Measurements from ENCODE around the gene METTL26.

Gene METTL26

DNA sequence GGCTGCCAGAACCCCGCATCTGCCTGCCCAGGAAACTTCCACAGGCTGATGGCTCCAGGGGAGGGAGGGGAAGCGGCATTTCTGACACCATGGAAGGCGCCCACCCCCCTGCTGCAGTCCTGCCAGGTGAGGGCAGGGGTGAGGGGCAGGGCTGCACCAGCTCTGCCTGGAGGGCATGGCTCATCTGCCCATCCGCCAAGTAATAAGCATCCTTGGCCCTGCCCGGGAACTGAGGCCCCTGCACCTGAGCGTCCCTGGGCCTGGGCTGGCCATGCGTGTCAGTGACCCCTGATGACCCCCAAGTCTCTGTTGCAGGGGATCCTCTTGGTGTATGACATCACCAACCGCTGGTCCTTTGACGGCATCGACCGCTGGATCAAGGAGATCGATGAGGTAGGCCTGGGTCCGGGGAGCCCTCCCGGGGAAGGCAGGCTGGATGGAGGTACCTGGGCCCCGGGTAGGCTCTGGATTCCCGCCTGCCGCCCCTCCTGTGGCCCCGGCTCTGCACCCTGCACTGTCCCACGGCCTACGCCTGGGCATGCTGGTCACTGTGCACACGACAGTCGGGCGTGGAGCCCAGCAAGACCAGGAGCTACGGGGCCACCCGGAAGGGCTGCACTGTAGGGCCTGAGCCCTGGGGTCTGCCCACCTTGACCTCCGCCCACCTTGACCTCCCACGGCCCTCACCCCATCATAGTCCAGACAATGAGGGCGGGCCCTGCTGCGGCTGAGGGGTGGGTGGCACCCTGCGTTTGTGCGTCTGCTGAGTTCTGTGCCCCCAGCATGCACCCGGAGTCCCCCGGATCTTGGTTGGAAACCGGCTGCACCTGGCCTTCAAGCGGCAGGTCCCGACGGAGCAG lies 10.8 kb downstream of the METTL26 start:
- peaks cover 0 to 44% (median 17%) of the 10 kb centered on the region in 5 donors for H3K36me3 ChIP-seq (ENCODE audit: control insufficient read depth in 5 of 5, insufficient read depth in 5 of 5, low read length in 5 of 5)

DNA sequence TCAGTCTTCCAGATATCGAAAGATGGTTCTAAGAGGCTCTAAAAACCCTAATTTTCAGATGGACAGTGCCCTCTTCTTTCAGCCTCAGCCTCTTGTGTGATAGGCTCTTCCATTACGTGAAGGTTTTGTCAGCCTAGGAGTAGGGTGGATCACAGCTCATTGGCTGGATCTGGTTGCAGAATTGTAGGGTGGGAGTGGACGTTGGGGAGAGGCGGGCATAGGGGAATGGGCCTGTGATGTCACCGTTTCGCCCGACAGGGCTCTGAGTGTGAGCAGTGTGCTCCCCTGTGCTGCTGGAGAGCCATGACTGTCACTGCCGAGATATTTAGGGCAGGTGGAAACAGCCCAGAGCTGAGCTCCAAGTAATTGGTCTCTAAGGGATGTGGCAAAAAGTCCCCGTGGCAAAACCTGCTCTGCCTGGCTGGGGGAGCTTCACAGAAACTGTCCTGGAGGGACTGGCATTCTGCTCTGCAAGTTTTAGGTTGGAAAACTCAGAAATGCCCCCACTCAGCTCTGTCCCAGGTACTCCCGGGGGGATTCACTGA lies 11.5 kb downstream of the METTL26 start:
- peak overlapping the region in 1 of 5 donors; percentile 13 for H3K9ac ChIP-seq (ENCODE audit: low read length in 5 of 5)
- H3K9me3 ChIP-seq (ENCODE audit: control insufficient read depth in 5 of 5, low read length in 5 of 5), result no peaks in the 10 kb centered on the region
- H3K27ac ChIP-seq (ENCODE audit: low read depth, low read length), result no peak overlapping the region
- H3K36me3 ChIP-seq (ENCODE audit: control insufficient read depth in 5 of 5, insufficient read depth in 5 of 5, low read length in 5 of 5), result peaks cover 0 to 44% (median 17%) of the 10 kb centered on the region in 5 donors
- H3K4me1 ChIP-seq (ENCODE audit: control insufficient read depth in 5 of 5, insufficient read depth in 5 of 5, low read length in 5 of 5), result peaks cover 0 to 36% (median 4%) of the 10 kb centered on the region in 5 donors
- H3K27me3 ChIP-seq (ENCODE audit: control insufficient read depth in 5 of 5, insufficient read depth in 4 of 5, low read length in 5 of 5), result no peaks in the 10 kb centered on the region
- no peak overlapping the region for H3K4me3 ChIP-seq (ENCODE audit: low read depth in 1 of 5, low read length in 5 of 5)

More for the DNA sequence above, 10.8 kb downstream of the METTL26 start:
- no peak overlapping the region for H3K9ac ChIP-seq (ENCODE audit: low read length in 5 of 5)
- H3K4me3 ChIP-seq (ENCODE audit: low read depth in 1 of 5, low read length in 5 of 5), result no peak overlapping the region
- H3K27ac ChIP-seq (ENCODE audit: low read depth, low read length), result no peak overlapping the region
- H3K9me3 ChIP-seq (ENCODE audit: control insufficient read depth in 5 of 5, low read length in 5 of 5), result no peaks in the 10 kb centered on the region
- peaks cover 0 to 43% (median 12%) of the 10 kb centered on the region in 5 donors for H3K4me1 ChIP-seq (ENCODE audit: control insufficient read depth in 5 of 5, insufficient read depth in 5 of 5, low read length in 5 of 5)
- H3K27me3 ChIP-seq (ENCODE audit: control insufficient read depth in 5 of 5, insufficient read depth in 4 of 5, low read length in 5 of 5), result no peaks in the 10 kb centered on the region

GRCh38 chr16:622920-623280 lies 13.2 kb downstream of the METTL26 start:
- peaks cover 0 to 38% (median 10%) of the 10 kb centered on the region in 5 donors for H3K36me3 ChIP-seq (ENCODE audit: control insufficient read depth in 5 of 5, insufficient read depth in 5 of 5, low read length in 5 of 5)
- no peak overlapping the region for H3K27ac ChIP-seq (ENCODE audit: low read depth, low read length)
- no peaks in the 10 kb centered on the region for H3K9me3 ChIP-seq (ENCODE audit: control insufficient read depth in 5 of 5, low read length in 5 of 5)
- H3K9ac ChIP-seq (ENCODE audit: low read length in 5 of 5), result no peak overlapping the region
- H3K27me3 ChIP-seq (ENCODE audit: control insufficient read depth in 5 of 5, insufficient read depth in 4 of 5, low read length in 5 of 5), result no peaks in the 10 kb centered on the region
- H3K4me1 ChIP-seq (ENCODE audit: control insufficient read depth in 5 of 5, insufficient read depth in 5 of 5, low read length in 5 of 5), result peaks cover 0 to 29% (median 0%) of the 10 kb centered on the region in 5 donors
- H3K4me3 ChIP-seq (ENCODE audit: low read depth in 1 of 5, low read length in 5 of 5), result no peak overlapping the region

DNA sequence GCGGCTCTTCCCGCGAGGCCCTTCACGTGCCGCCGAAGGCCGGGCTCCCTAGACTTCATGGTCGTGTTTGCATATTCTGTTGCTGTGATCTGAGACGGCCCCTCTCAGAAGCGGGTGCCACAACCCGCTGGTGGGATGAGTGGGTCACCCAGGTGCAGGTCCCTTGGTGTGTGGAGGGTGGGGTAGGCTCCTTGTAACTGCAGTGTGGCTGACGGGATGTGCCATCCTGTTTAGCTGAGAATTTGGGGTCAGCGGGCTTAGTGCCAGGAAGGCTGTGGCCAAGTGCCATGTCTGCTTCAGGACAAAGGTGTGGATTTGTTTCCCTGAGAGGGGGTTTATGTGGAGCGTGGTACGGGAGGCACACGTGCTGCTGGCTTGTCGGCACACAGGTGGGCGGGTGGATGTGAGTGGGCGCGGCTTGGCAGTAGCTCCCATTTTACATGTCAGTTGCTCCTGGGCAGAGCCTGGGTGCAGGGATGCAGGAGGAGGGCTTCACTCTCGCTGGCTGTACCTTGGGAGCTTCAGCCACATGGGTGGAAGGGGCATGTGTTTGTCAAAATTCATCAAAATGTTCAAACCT lies 14.5 kb downstream of the METTL26 start:
- no peak overlapping the region for H3K27ac ChIP-seq (ENCODE audit: low read depth, low read length)
- H3K4me3 ChIP-seq (ENCODE audit: low read depth in 1 of 5, low read length in 5 of 5), result no peak overlapping the region
- peaks cover 0 to 19% (median 0%) of the 10 kb centered on the region in 5 donors for H3K4me1 ChIP-seq (ENCODE audit: control insufficient read depth in 5 of 5, insufficient read depth in 5 of 5, low read length in 5 of 5)
- no peak overlapping the region for H3K9ac ChIP-seq (ENCODE audit: low read length in 5 of 5)
- H3K36me3 ChIP-seq (ENCODE audit: control insufficient read depth in 5 of 5, insufficient read depth in 5 of 5, low read length in 5 of 5), result peaks cover 0 to 35% (median 8%) of the 10 kb centered on the region in 5 donors
- H3K9me3 ChIP-seq (ENCODE audit: control insufficient read depth in 5 of 5, low read length in 5 of 5), result no peaks in the 10 kb centered on the region
- no peaks in the 10 kb centered on the region for H3K27me3 ChIP-seq (ENCODE audit: control insufficient read depth in 5 of 5, insufficient read depth in 4 of 5, low read length in 5 of 5)

DNA sequence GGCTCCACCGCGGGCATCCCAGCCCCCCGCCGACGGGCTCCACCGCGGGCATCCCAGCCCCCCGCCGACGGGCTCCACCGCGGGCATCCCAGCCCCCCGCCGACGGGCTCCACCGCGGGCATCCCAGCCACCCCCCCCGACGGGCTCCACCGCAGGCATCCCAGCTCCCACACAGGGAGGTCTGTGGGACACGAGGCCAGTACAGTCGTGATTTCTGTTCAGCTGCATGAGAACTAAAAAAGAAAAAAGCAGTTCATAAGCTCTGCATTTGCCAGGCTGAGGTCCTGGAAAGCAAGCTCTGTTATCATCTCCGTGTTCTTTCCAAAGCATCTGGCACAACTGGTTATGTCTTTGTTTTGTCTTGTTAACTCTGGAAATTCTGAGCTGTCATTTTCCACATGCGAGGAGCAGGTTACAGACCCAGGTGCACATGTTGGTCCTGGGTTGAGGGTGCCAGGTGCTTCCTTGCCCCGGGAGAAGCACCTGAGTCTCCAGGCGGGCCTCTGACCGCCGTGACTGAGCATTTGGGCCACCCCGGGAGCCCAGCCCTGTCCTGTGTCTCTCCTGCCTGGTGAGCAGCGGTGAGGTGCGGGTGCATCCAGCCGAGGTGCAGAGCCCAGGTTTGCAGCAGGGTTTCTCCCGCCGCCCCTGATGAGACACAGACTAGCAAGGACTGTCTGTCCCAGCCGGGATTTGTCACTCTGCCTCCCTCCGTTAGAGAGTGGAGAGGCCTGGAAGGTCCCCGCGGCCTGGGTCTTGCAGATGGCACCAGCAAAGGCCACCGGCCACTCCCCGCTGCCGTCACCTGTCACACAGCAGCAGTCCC lies 15.2 kb downstream of the METTL26 start:
- no peak overlapping the region for H3K9ac ChIP-seq (ENCODE audit: low read length in 5 of 5)
- no peaks in the 10 kb centered on the region for H3K27me3 ChIP-seq (ENCODE audit: control insufficient read depth in 5 of 5, insufficient read depth in 4 of 5, low read length in 5 of 5)
- no peak overlapping the region for H3K4me3 ChIP-seq (ENCODE audit: low read depth in 1 of 5, low read length in 5 of 5)
- no peak overlapping the region for H3K27ac ChIP-seq (ENCODE audit: low read depth, low read length)
- H3K4me1 ChIP-seq (ENCODE audit: control insufficient read depth in 5 of 5, insufficient read depth in 5 of 5, low read length in 5 of 5), result peaks cover 0 to 12% (median 0%) of the 10 kb centered on the region in 5 donors
- peaks cover 0 to 30% (median 8%) of the 10 kb centered on the region in 5 donors for H3K36me3 ChIP-seq (ENCODE audit: control insufficient read depth in 5 of 5, insufficient read depth in 5 of 5, low read length in 5 of 5)
- H3K9me3 ChIP-seq (ENCODE audit: control insufficient read depth in 5 of 5, low read length in 5 of 5), result no peaks in the 10 kb centered on the region

GRCh38 chr16:619476-620100 lies 16.5 kb downstream of the METTL26 start:
- no peak overlapping the region for H3K9ac ChIP-seq (ENCODE audit: low read length in 5 of 5)

DNA sequence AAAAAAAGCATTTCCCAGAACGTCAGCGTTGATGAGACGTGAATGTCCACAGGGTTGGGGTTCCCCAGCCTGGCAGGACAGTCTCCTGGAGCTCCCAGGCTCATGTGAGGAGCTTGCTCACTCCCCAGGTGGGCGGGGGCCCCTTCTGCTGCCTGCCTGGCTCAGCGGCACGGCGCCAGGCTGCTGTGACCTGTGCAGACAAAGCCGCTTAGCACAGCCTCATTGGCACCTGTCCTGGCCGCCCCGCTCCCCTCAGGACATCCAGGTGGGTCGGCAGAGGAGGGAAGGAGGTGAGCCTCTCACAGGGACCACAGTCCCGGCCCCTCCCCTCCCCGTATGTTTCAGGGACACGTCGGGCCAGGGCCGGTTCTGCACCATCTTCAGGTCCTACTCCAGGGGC lies 18.2 kb downstream of the METTL26 start:
- H3K36me3 ChIP-seq (ENCODE audit: control insufficient read depth in 5 of 5, insufficient read depth in 5 of 5, low read length in 5 of 5), result peaks cover 0 to 23% (median 8%) of the 10 kb centered on the region in 5 donors
- H3K4me3 ChIP-seq (ENCODE audit: low read depth in 1 of 5, low read length in 5 of 5), result no peak overlapping the region
- no peaks in the 10 kb centered on the region for H3K27me3 ChIP-seq (ENCODE audit: control insufficient read depth in 5 of 5, insufficient read depth in 4 of 5, low read length in 5 of 5)
- no peak overlapping the region for H3K27ac ChIP-seq (ENCODE audit: low read depth, low read length)
- no peak overlapping the region for H3K9ac ChIP-seq (ENCODE audit: low read length in 5 of 5)
- no peaks in the 10 kb centered on the region for H3K9me3 ChIP-seq (ENCODE audit: control insufficient read depth in 5 of 5, low read length in 5 of 5)
- peaks cover 0 to 12% (median 0%) of the 10 kb centered on the region in 5 donors for H3K4me1 ChIP-seq (ENCODE audit: control insufficient read depth in 5 of 5, insufficient read depth in 5 of 5, low read length in 5 of 5)

More at GRCh38 chr16:619476-620100, 16.5 kb downstream of the METTL26 start:
- Histone ChIP-seq H3K27me3 (ENCODE audit: control insufficient read depth in 5 of 5, insufficient read depth in 4 of 5, low read length in 5 of 5) (no peaks in the 10 kb centered on the region), H3K27ac (ENCODE audit: low read depth, low read length) (no peak overlapping the region), H3K9me3 (ENCODE audit: control insufficient read depth in 5 of 5, low read length in 5 of 5) (no peaks in the 10 kb centered on the region), H3K4me3 (ENCODE audit: low read depth in 1 of 5, low read length in 5 of 5) (no peak overlapping the region), H3K4me1 (ENCODE audit: control insufficient read depth in 5 of 5, insufficient read depth in 5 of 5, low read length in 5 of 5) (peaks cover 0 to 12% (median 0%) of the 10 kb centered on the region in 5 donors), H3K36me3 (ENCODE audit: control insufficient read depth in 5 of 5, insufficient read depth in 5 of 5, low read length in 5 of 5) (peaks cover 0 to 18% (median 3%) of the 10 kb centered on the region in 5 donors)

GRCh38 chr16:616733-617586 lies 19.1 kb downstream of the METTL26 start:
- H3K4me1 ChIP-seq (ENCODE audit: control insufficient read depth in 5 of 5, insufficient read depth in 5 of 5, low read length in 5 of 5), result peaks cover 0 to 8% (median 0%) of the 10 kb centered on the region in 5 donors
- no peaks in the 10 kb centered on the region for H3K9me3 ChIP-seq (ENCODE audit: control insufficient read depth in 5 of 5, low read length in 5 of 5)
- H3K9ac ChIP-seq (ENCODE audit: low read length in 5 of 5), result no peak overlapping the region
- no peak overlapping the region for H3K4me3 ChIP-seq (ENCODE audit: low read depth in 1 of 5, low read length in 5 of 5)
- peaks cover 0 to 23% (median 8%) of the 10 kb centered on the region in 5 donors for H3K36me3 ChIP-seq (ENCODE audit: control insufficient read depth in 5 of 5, insufficient read depth in 5 of 5, low read length in 5 of 5)
- H3K27ac ChIP-seq (ENCODE audit: low read depth, low read length), result no peak overlapping the region
- H3K27me3 ChIP-seq (ENCODE audit: control insufficient read depth in 5 of 5, insufficient read depth in 4 of 5, low read length in 5 of 5), result no peaks in the 10 kb centered on the region

DNA sequence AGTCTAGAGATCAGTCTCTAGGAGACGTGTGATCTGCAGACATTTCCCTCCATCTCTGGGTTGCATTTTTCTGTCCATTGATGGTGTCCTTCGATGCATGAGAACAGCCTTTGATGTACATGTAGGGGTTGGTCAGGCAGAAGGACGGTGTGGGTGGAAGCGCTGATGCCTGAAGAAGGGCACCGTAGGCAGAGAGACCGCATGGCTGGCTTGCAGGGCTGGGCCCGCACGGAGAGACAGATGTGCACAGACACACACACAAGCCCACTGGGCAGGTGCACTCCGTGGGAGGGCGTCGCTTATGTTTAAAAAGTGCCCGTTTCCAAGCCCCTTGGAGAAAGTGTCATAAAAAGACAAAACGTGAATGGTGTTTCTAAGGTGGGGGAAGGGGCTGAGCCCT lies 21.0 kb downstream of the METTL26 start:
- H3K27me3 ChIP-seq (ENCODE audit: control insufficient read depth in 5 of 5, insufficient read depth in 4 of 5, low read length in 5 of 5), result no peaks in the 10 kb centered on the region
- H3K27ac ChIP-seq (ENCODE audit: low read depth, low read length), result no peak overlapping the region
- H3K36me3 ChIP-seq (ENCODE audit: control insufficient read depth in 5 of 5, insufficient read depth in 5 of 5, low read length in 5 of 5), result peaks cover 0 to 16% (median 8%) of the 10 kb centered on the region in 5 donors
- H3K9ac ChIP-seq (ENCODE audit: low read length in 5 of 5), result no peak overlapping the region
- no peak overlapping the region for H3K4me3 ChIP-seq (ENCODE audit: low read depth in 1 of 5, low read length in 5 of 5)
- peaks cover 0 to 7% (median 0%) of the 10 kb centered on the region in 5 donors for H3K4me1 ChIP-seq (ENCODE audit: control insufficient read depth in 5 of 5, insufficient read depth in 5 of 5, low read length in 5 of 5)
- H3K9me3 ChIP-seq (ENCODE audit: control insufficient read depth in 5 of 5, low read length in 5 of 5), result no peaks in the 10 kb centered on the region
